GM19395 (cell line): ENCODE data around the gene AUNIP.

Source experiments
- ATAC-seq: cut with Tn5 transposase; IDR thresholded peaks from one replicate; pipeline ENCODE4 v1.9.1; 2021; ENCODE audit warnings: mild to moderate bottlenecking, moderate library complexity; ENCODE audit not compliant: unreplicated experiment

AUNIP gene

GRCh38 chr1:25811384-25812082 lies 47.7 kb downstream of the AUNIP start:
- ATAC-seq: no peak

- ATAC-seq: no peak
These were observed 48.6 kb downstream of the AUNIP start for GRCh38 chr1:25810341-25811299.

GRCh38 chr1:25809929-25810328 lies 49.3 kb downstream of the AUNIP start:
- ATAC-seq: no peak

- no peak for ATAC-seq
These were observed 49.9 kb downstream of the AUNIP start for GRCh38 chr1:25809283-25809926.

- no peak for ATAC-seq
These were observed 50.6 kb downstream of the AUNIP start for GRCh38 chr1:25808481-25809244.

- no peak for ATAC-seq
These were observed 51.5 kb downstream of the AUNIP start for GRCh38 chr1:25807480-25808390.

- no peak for ATAC-seq
These were observed 52.8 kb downstream of the AUNIP start for GRCh38 chr1:25806418-25806817.

- no peak for ATAC-seq
These were observed 53.4 kb downstream of the AUNIP start for GRCh38 chr1:25805863-25806225.

- no peak for ATAC-seq
These were observed 54.0 kb downstream of the AUNIP start for GRCh38 chr1:25804964-25805862.

GRCh38 chr1:25804244-25804963 lies 54.9 kb downstream of the AUNIP start:
- ATAC-seq: no peak

- ATAC-seq: no peak
These were observed 55.9 kb downstream of the AUNIP start for GRCh38 chr1:25803368-25803767.

GRCh38 chr1:25802915-25803314 lies 56.3 kb downstream of the AUNIP start:
- ATAC-seq: peak; percentile 50

GRCh38 chr1:25800703-25801377 lies 58.4 kb downstream of the AUNIP start:
- no peak for ATAC-seq

GRCh38 chr1:25799935-25800702 lies 59.1 kb downstream of the AUNIP start, which contains the start of gene SELENON:
Gene SELENON, plus strand, starts transcription at chr1:25800193. Its CDS starts 38 bp downstream, at chr1:25800231.
- no peak for ATAC-seq

GRCh38 chr1:25799352-25799934 lies 59.8 kb downstream of the AUNIP start:
- no peak for ATAC-seq

GRCh38 chr1:25798666-25799351 lies 60.4 kb downstream of the AUNIP start:
- ATAC-seq: no peak
